GM20000 (cell line): ENCODE data around the gene INAFM2.
A peak's percentile ranks its signal among the peaks of the same experiment; 100 is the strongest.

ENCODE experiments used
- DNase-seq: peaks from one replicate; pipeline ENCODE4 v3.0.0; 2012; ENCODE audit warnings: low spot score
- CTCF ChIP-seq: IDR thresholded peaks from 2 replicates; pipeline ENCODE4 v1.5.1; 2012; ENCODE audit warnings: mild to moderate bottlenecking, control low read depth; ENCODE audit errors: extremely low read depth, missing control alignments

Gene INAFM2

GRCh38 chr15:40330368-40330836, 6.9 kb downstream of the INAFM2 start:
- DNase-seq: no peak
- TF ChIP-seq CTCF: no peak

GRCh38 chr15:40331026-40331425, 7.5 kb downstream of the INAFM2 start:
- TF ChIP-seq CTCF: no peak
- DNase-seq: no peak

DNA sequence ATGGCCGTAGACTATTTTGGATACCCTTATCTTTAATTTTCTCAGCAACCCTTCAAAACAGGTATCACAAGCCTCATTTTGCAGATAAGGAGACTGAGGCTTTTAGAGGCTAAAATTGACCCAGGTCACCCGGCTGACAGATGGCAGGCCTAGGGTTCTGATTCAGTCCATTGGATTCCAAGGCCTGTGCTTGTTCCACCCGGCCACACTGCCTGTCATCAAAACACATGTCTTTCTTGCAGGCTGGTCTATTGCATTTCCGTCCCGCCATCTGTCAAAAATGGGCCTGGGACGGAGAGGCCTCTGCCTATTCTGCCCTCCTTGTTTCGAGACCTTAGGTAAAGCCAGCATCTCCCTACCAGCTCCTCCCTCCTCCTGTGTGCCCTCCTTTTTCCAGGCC, 8.1 kb downstream of the INAFM2 start:
- no peak for TF ChIP-seq CTCF
- no peak for DNase-seq

- DNase-seq: no peak
- no peak for TF ChIP-seq CTCF
Measured at GRCh38 chr15:40332113-40332781, 8.8 kb downstream of the INAFM2 start.

- peak; percentile 65 for DNase-seq
Measured at GRCh38 chr15:40333922-40334492, 10.5 kb downstream of the INAFM2 start.

DNA sequence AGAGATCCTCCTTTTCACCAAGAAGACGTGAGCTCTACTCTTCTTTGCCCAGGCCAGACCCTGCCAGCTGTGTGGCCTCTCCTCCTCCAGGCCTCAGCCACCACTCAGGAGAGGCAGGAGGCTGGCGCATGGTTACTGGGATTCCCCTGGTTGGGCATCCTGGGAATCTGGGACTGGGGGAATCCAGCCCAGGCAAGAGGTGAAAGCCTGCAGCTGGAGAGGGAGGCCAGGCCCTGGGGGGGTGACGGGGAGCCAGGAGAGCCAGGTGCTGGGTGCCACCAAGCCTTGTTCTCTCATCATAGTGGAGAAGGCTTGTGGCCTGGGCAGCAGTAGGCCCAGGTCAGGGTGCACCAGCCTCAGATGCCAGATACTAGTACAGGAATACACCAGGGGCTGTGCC, 11.0 kb downstream of the INAFM2 start:
- TF ChIP-seq CTCF: no peak

More at GRCh38 chr15:40333922-40334492, 10.5 kb downstream of the INAFM2 start:
- TF ChIP-seq CTCF: no peak

GRCh38 chr15:40334941-40335795, 11.7 kb downstream of the INAFM2 start:
- no peak for TF ChIP-seq CTCF
- DNase-seq: no peak

More for the DNA sequence above, 11.0 kb downstream of the INAFM2 start:
- no peak for DNase-seq
